SK-N-SH treated with all-trans-retinoic acid at 6 μM for 48 hours (cell line): ENCODE results near the gene AVPR1B.

ENCODE experiments used
- CREB5 ChIP-seq: fragments of 250-450 bp; sonication (Bioruptor Pico); IDR thresholded peaks from 2 replicates; pipeline ENCODE4 v1.5.1; 2020; ENCODE audit warnings: low read depth, mild to moderate bottlenecking, moderate library complexity
- CSRNP3 ChIP-seq: fragments of 250-450 bp; sonication (Bioruptor Pico); IDR thresholded peaks from 2 replicates; pipeline ENCODE4 v1.5.1; 2021; ENCODE audit warnings: mild to moderate bottlenecking, moderate library complexity
- ESRRG ChIP-seq: fragments of 250-450 bp; sonication (Bioruptor Pico); IDR thresholded peaks from 2 replicates; pipeline ENCODE4 v1.6.1; 2021; ENCODE audit warnings: mild to moderate bottlenecking
- GLIS3 ChIP-seq: fragments of 250-450 bp; sonication (Bioruptor Pico); IDR thresholded peaks from 2 replicates; pipeline ENCODE4 v1.5.0; 2020; ENCODE audit warnings: mild to moderate bottlenecking, moderate library complexity
- PATZ1 ChIP-seq: fragments of 250-450 bp; sonication (Bioruptor Pico); IDR thresholded peaks from 2 replicates; pipeline ENCODE4 v1.8.0; 2020; ENCODE audit warnings: mild to moderate bottlenecking, moderate library complexity, borderline replicate concordance
- ZNF565 ChIP-seq: fragments of 450-650 bp; formaldehyde crosslinking; conservative IDR thresholded peaks from 2 replicates; pipeline ENCODE4 v1.5.0; 2020; ENCODE audit warnings: low read depth, mild to moderate bottlenecking, moderate library complexity
- ZNF70 ChIP-seq: fragments of 450-650 bp; formaldehyde crosslinking; IDR thresholded peaks from 2 replicates; pipeline ENCODE4 v1.5.0; 2020; ENCODE audit warnings: mild to moderate bottlenecking, moderate library complexity
- TF ChIP-seq, protein P1 (sequence below): fragments of 250-450 bp; sonication (Bioruptor Pico); IDR thresholded peaks from 2 replicates; pipeline ENCODE4 v1.8.0; 2021; ENCODE audit warnings: low read depth, mild to moderate bottlenecking, moderate library complexity, borderline replicate concordance

DNA sequence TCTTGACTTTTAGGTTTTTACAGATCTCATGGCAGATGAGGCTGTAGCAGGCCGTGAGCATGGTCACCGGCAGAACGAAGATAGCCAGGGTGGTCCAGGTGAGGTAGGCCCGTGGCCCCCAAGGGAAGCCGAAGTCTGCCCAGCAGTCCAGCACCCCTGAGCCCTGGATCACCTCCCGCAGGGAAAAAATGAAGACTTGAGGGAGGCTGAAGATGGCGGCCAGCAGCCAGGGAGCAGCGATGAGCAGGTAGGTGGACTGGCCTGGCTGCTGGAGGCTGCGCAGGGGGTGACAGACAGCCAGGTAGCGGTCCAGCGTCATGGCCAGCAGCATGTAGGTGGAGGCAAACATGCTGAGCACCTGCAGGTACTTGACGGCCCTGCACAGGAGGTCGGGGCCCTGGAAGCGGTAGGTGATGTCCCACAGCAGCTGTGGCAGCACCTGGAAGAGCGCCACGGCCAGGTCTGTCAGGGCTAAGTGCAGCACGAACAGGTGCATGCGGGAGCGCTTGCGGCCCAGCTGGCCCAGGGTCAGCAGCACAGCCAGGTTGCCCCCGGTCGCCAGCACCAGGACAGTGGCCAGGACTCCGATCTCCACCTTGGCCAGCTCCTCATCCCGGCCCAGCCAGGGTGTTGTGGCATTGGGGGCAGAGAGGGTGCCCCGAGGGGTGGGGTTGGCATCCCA lies 856 bp downstream of the AVPR1B start:
- TF ChIP-seq, protein P1, sequence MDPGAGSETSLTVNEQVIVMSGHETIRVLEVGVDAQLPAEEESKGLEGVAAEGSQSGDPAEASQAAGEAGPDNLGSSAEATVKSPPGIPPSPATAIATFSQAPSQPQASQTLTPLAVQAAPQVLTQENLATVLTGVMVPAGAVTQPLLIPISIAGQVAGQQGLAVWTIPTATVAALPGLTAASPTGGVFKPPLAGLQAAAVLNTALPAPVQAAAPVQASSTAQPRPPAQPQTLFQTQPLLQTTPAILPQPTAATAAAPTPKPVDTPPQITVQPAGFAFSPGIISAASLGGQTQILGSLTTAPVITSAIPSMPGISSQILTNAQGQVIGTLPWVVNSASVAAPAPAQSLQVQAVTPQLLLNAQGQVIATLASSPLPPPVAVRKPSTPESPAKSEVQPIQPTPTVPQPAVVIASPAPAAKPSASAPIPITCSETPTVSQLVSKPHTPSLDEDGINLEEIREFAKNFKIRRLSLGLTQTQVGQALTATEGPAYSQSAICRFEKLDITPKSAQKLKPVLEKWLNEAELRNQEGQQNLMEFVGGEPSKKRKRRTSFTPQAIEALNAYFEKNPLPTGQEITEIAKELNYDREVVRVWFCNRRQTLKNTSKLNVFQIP = no peak
- TF ChIP-seq GLIS3 = no peak
- no peak for TF ChIP-seq ZNF565 (CRISPR knock-in tag)
- no peak for TF ChIP-seq PATZ1 (CRISPR knock-in tag)
- no peak for TF ChIP-seq CREB5 (CRISPR knock-in tag)
- no peak for TF ChIP-seq ZNF70 (CRISPR knock-in tag)
- no peak for TF ChIP-seq ESRRG (CRISPR knock-in tag)
- no peak for TF ChIP-seq CSRNP3
